DND-41 (cell line): ENCODE results near the gene ANGPTL4.
"Not testable (repeated sequence)": the region's sequence is repeated elsewhere in the genome, so short reads cannot be mapped to it uniquely, and the experiment has no call there.

Experiments
- ATAC-seq: fragments of 200-7000 bp; cut with Tn5 transposase; 3 replicates; pipeline ENCODE4 v1.9.1; 2021; ENCODE audit warnings: low read depth; ENCODE audit not compliant: insufficient read depth
- DNase-seq: peaks from one replicate; pipeline ENCODE4 v3.0.0-alpha.2; 2020
- H2AFZ ChIP-seq: 2 replicates; pipeline ENCODE4 v1.6.0; 2012; ENCODE audit warnings: low read depth, low read length
- H3K27ac ChIP-seq: 2 replicates; pipeline ENCODE4 v1.5.1; 2012; ENCODE audit warnings: low read length, inconsistent platforms
- H3K27me3 ChIP-seq: fragments of 200-600 bp; sonication (generic); 2 replicates; pipeline ENCODE4 v1.6.0; 2012; ENCODE audit warnings: low read length, mild to moderate bottlenecking, inconsistent platforms; ENCODE audit not compliant: insufficient read depth, poor library complexity
- H3K36me3 ChIP-seq: 2 replicates; pipeline ENCODE4 v1.5.1; 2012; ENCODE audit warnings: low read length, inconsistent platforms; ENCODE audit not compliant: insufficient read depth
- H3K4me1 ChIP-seq: 2 replicates; pipeline ENCODE4 v1.5.1; 2012; ENCODE audit warnings: mild to moderate bottlenecking, low read length; ENCODE audit not compliant: insufficient read depth
- H3K4me2 ChIP-seq: 2 replicates; pipeline ENCODE4 v1.6.0; 2012; ENCODE audit warnings: mild to moderate bottlenecking, moderate library complexity, low read length, inconsistent platforms; ENCODE audit not compliant: insufficient read depth
- H3K4me3 ChIP-seq, 2 experiments: fragments of 200-600 bp in 1 of 2; shearing (Covaris generic) in 1 of 2; 2 replicates each; pipeline ENCODE4 v1.5.1; 2012 to 2016; ENCODE audit warnings: inconsistent platforms in 2 of 2, low read length in 2 of 2, mild to moderate bottlenecking in 2 of 2, low read depth in 1 of 2, moderate library complexity in 1 of 2
- H3K79me2 ChIP-seq: 2 replicates; pipeline ENCODE4 v1.6.0; 2012; ENCODE audit warnings: low read length, inconsistent platforms; ENCODE audit not compliant: insufficient read depth
- H3K9ac ChIP-seq: 2 replicates; pipeline ENCODE4 v1.6.0; 2012; ENCODE audit warnings: low read depth, mild to moderate bottlenecking, inconsistent platforms, low read length, moderate library complexity
- H3K9me3 ChIP-seq: 2 replicates; pipeline ENCODE4 v1.5.1; 2012; ENCODE audit warnings: low read length, moderate library complexity, mild to moderate bottlenecking, inconsistent platforms; ENCODE audit not compliant: insufficient read depth, severe bottlenecking
- H4K20me1 ChIP-seq: 2 replicates; pipeline ENCODE4 v1.6.0; 2012; ENCODE audit warnings: low read length; ENCODE audit not compliant: insufficient read depth
- EZH2 ChIP-seq: IDR thresholded peaks from 3 replicates; pipeline ENCODE4 v1.6.1; 2012; ENCODE audit warnings: borderline replicate concordance, low read depth, mild to moderate bottlenecking, moderate library complexity, low read length, inconsistent platforms; ENCODE audit not compliant: severe bottlenecking
- TF ChIP-seq, protein P1 (sequence below): IDR thresholded peaks from 2 replicates; pipeline ENCODE4 v1.5.1; 2012; ENCODE audit warnings: borderline replicate concordance, low read length, moderate library complexity, mild to moderate bottlenecking; ENCODE audit not compliant: poor library complexity, severe bottlenecking; ENCODE audit errors: extremely low read depth

The ANGPTL4 gene

GRCh38 chr19:8371011-8371804 is 7.3 kb downstream of the ANGPTL4 start:
- peaks cover 10% of the 10 kb centered on the region; the same call in 1 of the 2 replicates for H3K36me3 ChIP-seq
- no peak overlapping the region for H3K9ac ChIP-seq
- no peak overlapping the region for H3K4me2 ChIP-seq
- no peaks in the 10 kb centered on the region for H3K27me3 ChIP-seq
- DNase-seq: no peak
- no peaks in the 10 kb centered on the region for H3K9me3 ChIP-seq
- no peaks in the 10 kb centered on the region for H3K79me2 ChIP-seq
- ATAC-seq: no peak
- H2AFZ ChIP-seq: no peak overlapping the region
- H4K20me1 ChIP-seq: 0 out of 2 replicates have a peak, but pooled peaks cover 3% of the 10 kb centered on the region
- no peaks in the 10 kb centered on the region for H3K4me1 ChIP-seq
- H3K27ac ChIP-seq: no peak overlapping the region
- no peak overlapping the region for H3K4me3 ChIP-seq
- TF ChIP-seq, protein P1, sequence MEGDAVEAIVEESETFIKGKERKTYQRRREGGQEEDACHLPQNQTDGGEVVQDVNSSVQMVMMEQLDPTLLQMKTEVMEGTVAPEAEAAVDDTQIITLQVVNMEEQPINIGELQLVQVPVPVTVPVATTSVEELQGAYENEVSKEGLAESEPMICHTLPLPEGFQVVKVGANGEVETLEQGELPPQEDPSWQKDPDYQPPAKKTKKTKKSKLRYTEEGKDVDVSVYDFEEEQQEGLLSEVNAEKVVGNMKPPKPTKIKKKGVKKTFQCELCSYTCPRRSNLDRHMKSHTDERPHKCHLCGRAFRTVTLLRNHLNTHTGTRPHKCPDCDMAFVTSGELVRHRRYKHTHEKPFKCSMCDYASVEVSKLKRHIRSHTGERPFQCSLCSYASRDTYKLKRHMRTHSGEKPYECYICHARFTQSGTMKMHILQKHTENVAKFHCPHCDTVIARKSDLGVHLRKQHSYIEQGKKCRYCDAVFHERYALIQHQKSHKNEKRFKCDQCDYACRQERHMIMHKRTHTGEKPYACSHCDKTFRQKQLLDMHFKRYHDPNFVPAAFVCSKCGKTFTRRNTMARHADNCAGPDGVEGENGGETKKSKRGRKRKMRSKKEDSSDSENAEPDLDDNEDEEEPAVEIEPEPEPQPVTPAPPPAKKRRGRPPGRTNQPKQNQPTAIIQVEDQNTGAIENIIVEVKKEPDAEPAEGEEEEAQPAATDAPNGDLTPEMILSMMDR: no peak
- no peak for TF ChIP-seq EZH2

GRCh38 chr19:8373867-8374813 is 10.2 kb downstream of the ANGPTL4 start:
- DNase-seq (no peak), ATAC-seq (no peak)
- no peak overlapping the region for H3K4me3 ChIP-seq
- no peaks in the 10 kb centered on the region for H3K4me1 ChIP-seq
- peaks cover 10% of the 10 kb centered on the region; the same call in 1 of the 2 replicates for H3K36me3 ChIP-seq
- H3K79me2 ChIP-seq: no peaks in the 10 kb centered on the region
- no peak overlapping the region for H3K9ac ChIP-seq
- no peaks in the 10 kb centered on the region for H3K27me3 ChIP-seq
- no peak for TF ChIP-seq EZH2
- TF ChIP-seq, protein P1: no peak
- H3K9me3 ChIP-seq: no peaks in the 10 kb centered on the region
- H4K20me1 ChIP-seq: no peaks in the 10 kb centered on the region
- H3K4me2 ChIP-seq: no peak overlapping the region
- no peak overlapping the region for H3K27ac ChIP-seq
- no peak overlapping the region for H2AFZ ChIP-seq

GRCh38 chr19:8375766-8376165 is 11.8 kb downstream of the ANGPTL4 start:
- not testable (repeated sequence) for H2AFZ ChIP-seq, H3K27me3 ChIP-seq, H3K79me2 ChIP-seq, H3K27ac ChIP-seq, H3K9me3 ChIP-seq, ATAC-seq, H3K9ac ChIP-seq, H3K4me1 ChIP-seq, H4K20me1 ChIP-seq, H3K4me3 ChIP-seq, H3K4me2 ChIP-seq, DNase-seq
- H3K36me3 ChIP-seq: peaks cover 10% of the 10 kb centered on the region; the same call in 1 of the 2 replicates

- H3K4me1 ChIP-seq, H3K9me3 ChIP-seq, H3K27me3 ChIP-seq, H3K9ac ChIP-seq, H3K27ac ChIP-seq, DNase-seq, H3K4me3 ChIP-seq, H3K79me2 ChIP-seq, ATAC-seq, H2AFZ ChIP-seq, H3K4me2 ChIP-seq, H4K20me1 ChIP-seq: not testable (repeated sequence)
- H3K36me3 ChIP-seq: peaks cover 10% of the 10 kb centered on the region; the same call in 1 of the 2 replicates
Measured at GRCh38 chr19:8376373-8376974, 12.5 kb downstream of the ANGPTL4 start.
